AG09309 (cell line): Measurements from ENCODE around the gene GJB4.

Source experiments
- DNase-seq: peaks from one replicate; pipeline ENCODE4 v3.0.0-alpha.2; 2010; ENCODE audit warnings: low read depth
- H3K4me3 ChIP-seq: 2 replicates; pipeline ENCODE4 v1.5.1; 2011; ENCODE audit warnings: mild to moderate bottlenecking, low read depth, low read length, moderate library complexity; ENCODE audit not compliant: control insufficient read depth
- CTCF ChIP-seq: IDR thresholded peaks from 2 replicates; pipeline ENCODE4 v1.5.1; 2011; ENCODE audit warnings: mild to moderate bottlenecking, low read depth, low read length, inconsistent platforms; ENCODE audit not compliant: insufficient read depth, control insufficient read depth; ENCODE audit errors: missing control alignments

GJB4 gene

GRCh38 chr1:34739613-34740012 lies 19.9 kb upstream of the GJB4 start:
- no peak overlapping the region for H3K4me3 ChIP-seq
- no peak for DNase-seq
- TF ChIP-seq CTCF, result no peak

GRCh38 chr1:34740161-34740868 lies 19.2 kb upstream of the GJB4 start:
- DNase-seq, result no peak

GRCh38 chr1:34742667-34743270 lies 16.8 kb upstream of the GJB4 start:
- DNase-seq, result no peak
- peak; percentile 99 for TF ChIP-seq CTCF
- H3K4me3 ChIP-seq, result no peak overlapping the region

More at GRCh38 chr1:34740161-34740868, 19.2 kb upstream of the GJB4 start:
- H3K4me3 ChIP-seq, result no peak overlapping the region
- TF ChIP-seq CTCF, result no peak

GRCh38 chr1:34743775-34744174 lies 15.8 kb upstream of the GJB4 start:
- no peak for TF ChIP-seq CTCF
- no peak for DNase-seq
- H3K4me3 ChIP-seq, result no peak overlapping the region

- H3K4me3 ChIP-seq, result no peak overlapping the region
- no peak for DNase-seq
- no peak for TF ChIP-seq CTCF
Measured at GRCh38 chr1:34744851-34745250, 14.7 kb upstream of the GJB4 start.

- no peak for DNase-seq
- H3K4me3 ChIP-seq, result no peak overlapping the region
- no peak for TF ChIP-seq CTCF
Measured at GRCh38 chr1:34745666-34746065, 13.9 kb upstream of the GJB4 start.
